ENCODE results near the gene BMP7. TPM values are rescaled to one million over a fixed set of nuclear protein-coding genes. Genes with fewer than 3 reads are reported as not detected.

Gene BMP7
- polyA plus RNA-seq, 2 donors, result 17.6 to 28.7 TPM

DNA sequence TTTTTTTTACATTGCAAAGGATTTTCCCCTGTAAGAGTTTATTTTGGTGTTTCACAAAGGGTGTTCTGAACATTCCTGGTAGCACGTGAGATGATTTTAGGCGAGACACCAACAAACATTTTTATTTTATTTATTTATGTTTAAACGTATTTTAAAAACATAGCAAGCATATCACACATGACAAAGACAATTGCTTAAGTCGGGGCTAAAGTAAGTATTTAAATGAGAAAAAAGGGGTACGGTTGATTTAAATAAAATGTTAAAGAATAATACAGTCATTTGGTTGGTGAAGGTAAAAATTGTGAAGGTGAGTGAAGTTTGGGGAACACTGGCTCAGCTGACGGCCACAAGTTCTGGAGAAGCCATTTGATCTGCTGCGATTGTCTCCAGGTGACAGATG, 129.7 kb downstream of the BMP7 start:
- no peaks in the 10 kb centered on the region for H3K4me1 ChIP-seq (ENCODE audit: control insufficient read depth in 2 of 2, insufficient read depth in 2 of 2, low read length in 1 of 2)
- 89% methylated on average over 7 of the region's 7 CpGs for WGBS, 2 donors

GRCh38 chr20:57135875-57136274, 130.6 kb downstream of the BMP7 start:
- no peaks in the 10 kb centered on the region for H3K4me1 ChIP-seq (ENCODE audit: control insufficient read depth in 2 of 2, insufficient read depth in 2 of 2, low read length in 1 of 2)

More for the DNA sequence above, 129.7 kb downstream of the BMP7 start:
- Histone ChIP-seq H3K4me3 (ENCODE audit: low read depth in 1 of 2, low read length in 2 of 2) (no peak overlapping the region), H3K27ac (ENCODE audit: low read depth in 2 of 2, low read length in 1 of 2) (no peak overlapping the region), H3K27me3 (ENCODE audit: control insufficient read depth in 1 of 2, insufficient read depth in 2 of 2, low read length in 2 of 2) (peaks cover 0 to 2% of the 10 kb centered on the region in 2 donors), H3K36me3 (ENCODE audit: control insufficient read depth in 2 of 2, insufficient read depth in 2 of 2, low read length in 1 of 2) (no peaks in the 10 kb centered on the region), H3K9me3 (ENCODE audit: control insufficient read depth in 2 of 2, insufficient read depth in 1 of 2, low read depth in 1 of 2, low read length in 1 of 2) (no peaks in the 10 kb centered on the region)

GRCh38 chr20:57134804-57135203, 131.6 kb downstream of the BMP7 start:
- Histone ChIP-seq H3K27ac (ENCODE audit: low read depth in 2 of 2, low read length in 1 of 2) (no peak overlapping the region), H3K4me1 (ENCODE audit: control insufficient read depth in 2 of 2, insufficient read depth in 2 of 2, low read length in 1 of 2) (no peaks in the 10 kb centered on the region), H3K4me3 (ENCODE audit: low read depth in 1 of 2, low read length in 2 of 2) (no peak overlapping the region), H3K27me3 (ENCODE audit: control insufficient read depth in 1 of 2, insufficient read depth in 2 of 2, low read length in 2 of 2) (no peaks in the 10 kb centered on the region), H3K9me3 (ENCODE audit: control insufficient read depth in 2 of 2, insufficient read depth in 1 of 2, low read depth in 1 of 2, low read length in 1 of 2) (no peaks in the 10 kb centered on the region), H3K36me3 (ENCODE audit: control insufficient read depth in 2 of 2, insufficient read depth in 2 of 2, low read length in 1 of 2) (no peaks in the 10 kb centered on the region)
- 83 to 87% methylated on average over 4 of the region's 4 CpGs for WGBS, 2 donors

More at GRCh38 chr20:57135875-57136274, 130.6 kb downstream of the BMP7 start:
- Histone ChIP-seq H3K36me3 (ENCODE audit: control insufficient read depth in 2 of 2, insufficient read depth in 2 of 2, low read length in 1 of 2) (no peaks in the 10 kb centered on the region), H3K27ac (ENCODE audit: low read depth in 2 of 2, low read length in 1 of 2) (no peak overlapping the region), H3K4me3 (ENCODE audit: low read depth in 1 of 2, low read length in 2 of 2) (no peak overlapping the region), H3K27me3 (ENCODE audit: control insufficient read depth in 1 of 2, insufficient read depth in 2 of 2, low read length in 2 of 2) (no peaks in the 10 kb centered on the region), H3K9me3 (ENCODE audit: control insufficient read depth in 2 of 2, insufficient read depth in 1 of 2, low read depth in 1 of 2, low read length in 1 of 2) (no peaks in the 10 kb centered on the region)
- 72 to 78% methylated on average over 6 of the region's 6 CpGs for WGBS, 2 donors

DNA sequence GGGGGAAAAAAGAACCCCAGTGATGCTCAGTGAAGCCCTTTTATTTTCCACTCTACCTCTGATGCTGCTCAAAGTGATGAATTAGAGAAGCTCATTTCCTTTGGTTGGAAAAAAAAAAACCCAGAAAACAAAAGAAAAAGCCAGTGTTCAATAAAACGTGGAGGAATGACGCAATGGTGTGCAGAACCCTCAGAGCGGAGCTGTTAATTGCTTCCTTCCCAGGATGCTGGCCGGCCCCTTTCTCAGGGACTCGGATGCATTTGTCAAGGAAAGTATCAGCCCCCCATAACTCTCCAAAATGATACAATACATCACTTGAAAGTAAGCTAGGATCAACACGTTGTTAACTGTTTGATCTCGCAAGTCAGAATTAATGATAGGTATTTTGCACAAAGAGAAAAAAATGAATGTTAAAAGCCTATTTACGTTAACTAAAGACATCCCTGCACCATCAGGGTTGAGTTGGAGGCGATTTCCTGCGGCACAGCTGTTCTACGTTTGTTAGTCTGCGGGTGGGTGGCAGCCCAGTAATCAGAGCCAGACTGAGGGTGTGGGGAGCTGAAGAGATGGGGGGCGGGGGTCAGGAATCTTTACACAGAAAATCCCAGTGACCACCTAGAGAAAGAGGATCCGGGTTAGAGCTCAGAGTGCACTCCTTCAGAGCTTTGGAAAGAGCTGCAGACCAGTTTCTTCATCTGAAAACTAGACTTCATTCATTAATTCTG, 132.4 kb downstream of the BMP7 start:
- Histone ChIP-seq H3K4me1 (ENCODE audit: control insufficient read depth in 2 of 2, insufficient read depth in 2 of 2, low read length in 1 of 2) (no peaks in the 10 kb centered on the region), H3K9me3 (ENCODE audit: control insufficient read depth in 2 of 2, insufficient read depth in 1 of 2, low read depth in 1 of 2, low read length in 1 of 2) (no peaks in the 10 kb centered on the region), H3K36me3 (ENCODE audit: control insufficient read depth in 2 of 2, insufficient read depth in 2 of 2, low read length in 1 of 2) (no peaks in the 10 kb centered on the region), H3K27ac (ENCODE audit: low read depth in 2 of 2, low read length in 1 of 2) (no peak overlapping the region), H3K4me3 (ENCODE audit: low read depth in 1 of 2, low read length in 2 of 2) (no peak overlapping the region), H3K27me3 (ENCODE audit: control insufficient read depth in 1 of 2, insufficient read depth in 2 of 2, low read length in 2 of 2) (no peaks in the 10 kb centered on the region)
- 50 to 51% methylated on average over 14 of the region's 14 CpGs for WGBS, 2 donors

GRCh38 chr20:57131601-57132391, 134.6 kb downstream of the BMP7 start:
- H3K4me3 ChIP-seq (ENCODE audit: low read depth in 1 of 2, low read length in 2 of 2), result no peak overlapping the region
- H3K4me1 ChIP-seq (ENCODE audit: control insufficient read depth in 2 of 2, insufficient read depth in 2 of 2, low read length in 1 of 2), result no peaks in the 10 kb centered on the region
- H3K27me3 ChIP-seq (ENCODE audit: control insufficient read depth in 1 of 2, insufficient read depth in 2 of 2, low read length in 2 of 2), result no peaks in the 10 kb centered on the region
- no peaks in the 10 kb centered on the region for H3K9me3 ChIP-seq (ENCODE audit: control insufficient read depth in 2 of 2, insufficient read depth in 1 of 2, low read depth in 1 of 2, low read length in 1 of 2)
- H3K36me3 ChIP-seq (ENCODE audit: control insufficient read depth in 2 of 2, insufficient read depth in 2 of 2, low read length in 1 of 2), result no peaks in the 10 kb centered on the region
- H3K27ac ChIP-seq (ENCODE audit: low read depth in 2 of 2, low read length in 1 of 2), result no peak overlapping the region
- WGBS, 2 donors, result 79 to 84% methylated on average over 13 of the region's 13 CpGs

DNA sequence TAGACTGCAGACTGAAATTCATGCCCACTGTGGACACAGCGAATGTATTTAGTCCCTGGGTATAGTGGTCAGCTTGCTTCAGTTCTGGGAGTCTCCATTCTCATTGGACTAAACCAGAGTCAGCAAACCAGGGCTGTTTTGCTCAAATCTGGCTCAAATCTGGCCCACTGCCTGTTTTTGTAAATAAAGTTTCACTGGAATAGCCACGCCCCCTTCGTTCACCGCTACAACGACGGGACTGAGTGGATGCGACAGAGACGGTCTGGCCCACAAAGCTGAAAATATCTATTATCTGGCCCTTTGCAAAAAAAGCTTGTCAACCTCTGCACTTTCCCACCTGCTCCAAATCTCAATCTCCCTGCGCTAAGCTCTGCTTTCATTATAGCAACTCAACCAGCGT, 135.4 kb downstream of the BMP7 start:
- 87 to 90% methylated on average over 10 of the region's 10 CpGs for WGBS, 2 donors
- H3K4me1 ChIP-seq (ENCODE audit: control insufficient read depth in 2 of 2, insufficient read depth in 2 of 2, low read length in 1 of 2), result no peaks in the 10 kb centered on the region
- no peak overlapping the region for H3K4me3 ChIP-seq (ENCODE audit: low read depth in 1 of 2, low read length in 2 of 2)
- H3K9me3 ChIP-seq (ENCODE audit: control insufficient read depth in 2 of 2, insufficient read depth in 1 of 2, low read depth in 1 of 2, low read length in 1 of 2), result no peaks in the 10 kb centered on the region
- no peaks in the 10 kb centered on the region for H3K27me3 ChIP-seq (ENCODE audit: control insufficient read depth in 1 of 2, insufficient read depth in 2 of 2, low read length in 2 of 2)
- no peak overlapping the region for H3K27ac ChIP-seq (ENCODE audit: low read depth in 2 of 2, low read length in 1 of 2)
- H3K36me3 ChIP-seq (ENCODE audit: control insufficient read depth in 2 of 2, insufficient read depth in 2 of 2, low read length in 1 of 2), result no peaks in the 10 kb centered on the region

DNA sequence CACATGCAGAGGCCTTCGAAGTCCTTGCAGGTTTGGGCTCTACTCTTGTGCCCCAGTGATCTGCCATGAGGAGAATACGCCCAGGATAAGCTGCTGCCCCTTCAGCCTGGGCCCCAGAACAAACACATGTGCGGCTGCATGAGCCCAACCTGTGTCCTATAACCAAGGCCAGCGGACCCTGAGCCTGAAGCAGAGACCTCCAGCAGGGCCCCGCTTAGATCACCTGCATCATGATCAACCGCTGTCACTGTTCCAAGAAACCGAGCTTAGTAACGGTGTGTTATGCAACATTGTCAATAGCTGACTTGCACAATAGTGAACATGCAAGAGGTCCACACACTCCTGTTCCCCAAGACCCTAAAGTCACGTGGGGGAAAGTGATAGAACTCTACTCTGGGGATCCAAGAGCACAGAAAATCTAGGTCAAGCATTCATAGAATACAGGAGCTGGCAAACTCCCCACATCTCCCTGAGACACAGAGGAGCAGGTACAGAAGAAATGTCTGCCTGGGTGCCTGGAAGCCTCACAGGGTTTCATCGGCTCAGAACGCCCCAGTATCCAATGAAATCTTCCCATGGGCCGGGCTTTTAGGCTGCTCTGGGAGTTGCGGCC, 136.2 kb downstream of the BMP7 start:
- H3K4me1 ChIP-seq (ENCODE audit: control insufficient read depth in 2 of 2, insufficient read depth in 2 of 2, low read length in 1 of 2), result no peaks in the 10 kb centered on the region
- no peaks in the 10 kb centered on the region for H3K9me3 ChIP-seq (ENCODE audit: control insufficient read depth in 2 of 2, insufficient read depth in 1 of 2, low read depth in 1 of 2, low read length in 1 of 2)
- WGBS, 2 donors, result 64 to 71% methylated on average over 13 of the region's 13 CpGs
- no peak overlapping the region for H3K27ac ChIP-seq (ENCODE audit: low read depth in 2 of 2, low read length in 1 of 2)
- H3K36me3 ChIP-seq (ENCODE audit: control insufficient read depth in 2 of 2, insufficient read depth in 2 of 2, low read length in 1 of 2), result no peaks in the 10 kb centered on the region
- H3K27me3 ChIP-seq (ENCODE audit: control insufficient read depth in 1 of 2, insufficient read depth in 2 of 2, low read length in 2 of 2), result no peaks in the 10 kb centered on the region
- no peak overlapping the region for H3K4me3 ChIP-seq (ENCODE audit: low read depth in 1 of 2, low read length in 2 of 2)

DNA sequence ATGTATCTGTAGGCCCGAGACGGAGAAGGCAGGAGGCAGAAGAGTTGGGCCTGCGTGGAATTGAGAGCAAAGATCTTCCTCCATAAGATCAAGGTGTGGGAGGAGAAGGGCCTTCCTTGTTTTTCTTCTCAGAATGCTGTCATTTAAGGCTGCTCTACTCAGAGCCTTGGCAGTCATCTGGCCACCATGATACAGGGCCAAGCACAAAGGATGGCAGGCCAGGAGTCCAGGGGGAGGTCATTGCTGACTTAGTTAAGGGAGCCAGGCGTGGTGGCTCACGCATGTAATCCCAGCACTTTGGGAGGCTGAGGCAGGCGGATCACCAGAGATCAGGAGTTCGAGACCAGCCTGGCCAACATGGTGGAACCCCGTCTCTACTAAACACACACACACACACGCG, 137.1 kb downstream of the BMP7 start:
- H3K4me1 ChIP-seq (ENCODE audit: control insufficient read depth in 2 of 2, insufficient read depth in 2 of 2, low read length in 1 of 2), result no peaks in the 10 kb centered on the region
- H3K36me3 ChIP-seq (ENCODE audit: control insufficient read depth in 2 of 2, insufficient read depth in 2 of 2, low read length in 1 of 2), result no peaks in the 10 kb centered on the region
- H3K27me3 ChIP-seq (ENCODE audit: control insufficient read depth in 1 of 2, insufficient read depth in 2 of 2, low read length in 2 of 2), result no peaks in the 10 kb centered on the region
- H3K9me3 ChIP-seq (ENCODE audit: control insufficient read depth in 2 of 2, insufficient read depth in 1 of 2, low read depth in 1 of 2, low read length in 1 of 2), result no peaks in the 10 kb centered on the region
- H3K27ac ChIP-seq (ENCODE audit: low read depth in 2 of 2, low read length in 1 of 2), result no peak overlapping the region
- 95 to 98% methylated on average over 10 of the region's 10 CpGs for WGBS, 2 donors
- no peak overlapping the region for H3K4me3 ChIP-seq (ENCODE audit: low read depth in 1 of 2, low read length in 2 of 2)

GRCh38 chr20:57128044-57128757, 138.2 kb downstream of the BMP7 start:
- Histone ChIP-seq H3K4me1 (ENCODE audit: control insufficient read depth in 2 of 2, insufficient read depth in 2 of 2, low read length in 1 of 2) (no peaks in the 10 kb centered on the region), H3K27me3 (ENCODE audit: control insufficient read depth in 1 of 2, insufficient read depth in 2 of 2, low read length in 2 of 2) (no peaks in the 10 kb centered on the region), H3K36me3 (ENCODE audit: control insufficient read depth in 2 of 2, insufficient read depth in 2 of 2, low read length in 1 of 2) (no peaks in the 10 kb centered on the region), H3K4me3 (ENCODE audit: low read depth in 1 of 2, low read length in 2 of 2) (no peak overlapping the region), H3K9me3 (ENCODE audit: control insufficient read depth in 2 of 2, insufficient read depth in 1 of 2, low read depth in 1 of 2, low read length in 1 of 2) (no peaks in the 10 kb centered on the region), H3K27ac (ENCODE audit: low read depth in 2 of 2, low read length in 1 of 2) (no peak overlapping the region)
- WGBS, 2 donors, result 77 to 79% methylated on average over 15 of the region's 15 CpGs

Data from esophagus (tissue), 2 donors.